GM12891 (cell line): ENCODE results near the gene MSX2.

Source experiments
- POLR2A ChIP-seq: IDR thresholded peaks from 2 replicates; pipeline ENCODE4 v1.6.1; 2011; ENCODE audit warnings: low read depth, low read length, control low read depth
- POLR2AphosphoS5 ChIP-seq: IDR thresholded peaks from 2 replicates; pipeline ENCODE4 v1.6.1; 2011; ENCODE audit warnings: low read depth, low read length, control low read depth
- POU2F2 ChIP-seq: IDR thresholded peaks from 2 replicates; pipeline ENCODE4 v1.6.1; 2011; ENCODE audit warnings: low read depth, mild to moderate bottlenecking, control low read depth, low read length, moderate library complexity
- SPI1 ChIP-seq: IDR thresholded peaks from 2 replicates; pipeline ENCODE4 v1.6.1; 2011; ENCODE audit warnings: low read depth, low read length, control low read depth
- TAF1 ChIP-seq: IDR thresholded peaks from 2 replicates; pipeline ENCODE4 v1.6.1; 2011; ENCODE audit warnings: low read depth, low read length, control low read depth

DNA sequence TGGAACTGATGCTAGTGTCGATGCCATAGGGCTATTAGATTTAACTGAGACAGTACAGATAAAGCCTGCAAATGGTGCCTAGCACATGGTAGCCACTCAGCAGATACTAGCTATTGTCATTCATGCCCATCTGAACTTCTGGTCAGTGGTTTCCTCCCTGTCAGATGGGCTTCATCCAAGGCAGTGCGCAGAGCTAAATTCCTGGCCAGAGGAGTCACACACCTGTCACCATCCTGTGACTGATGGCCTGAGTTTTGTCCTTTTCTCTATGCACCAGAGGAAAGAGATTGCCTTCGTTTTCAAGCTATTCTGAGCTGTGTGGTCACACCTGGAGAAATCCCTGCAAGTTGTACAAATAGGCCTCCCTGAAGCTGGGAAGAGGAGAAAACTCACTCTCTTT lies 34.7 kb downstream of the MSX2 start:
- TF ChIP-seq POLR2AphosphoS5 (no peak), POLR2A (no peak), TAF1 (no peak), SPI1 (no peak), POU2F2 (no peak)
